Suppressor macrophage treated with lipopolysaccharide for 4 hours (primary cell): Measurements from ENCODE around the gene RGMB.

Experiments used
- DNase-seq: peaks from one replicate; pipeline ENCODE4 v3.0.0-alpha.2; 2020

The RGMB gene

GRCh38 chr5:98836175-98836574 lies 62.7 kb downstream of the RGMB start:
- no peak for DNase-seq

GRCh38 chr5:98839469-98840383 lies 66.3 kb downstream of the RGMB start:
- DNase-seq, result peak; percentile 2

GRCh38 chr5:98840946-98841345 lies 67.5 kb downstream of the RGMB start:
- no peak for DNase-seq

DNA sequence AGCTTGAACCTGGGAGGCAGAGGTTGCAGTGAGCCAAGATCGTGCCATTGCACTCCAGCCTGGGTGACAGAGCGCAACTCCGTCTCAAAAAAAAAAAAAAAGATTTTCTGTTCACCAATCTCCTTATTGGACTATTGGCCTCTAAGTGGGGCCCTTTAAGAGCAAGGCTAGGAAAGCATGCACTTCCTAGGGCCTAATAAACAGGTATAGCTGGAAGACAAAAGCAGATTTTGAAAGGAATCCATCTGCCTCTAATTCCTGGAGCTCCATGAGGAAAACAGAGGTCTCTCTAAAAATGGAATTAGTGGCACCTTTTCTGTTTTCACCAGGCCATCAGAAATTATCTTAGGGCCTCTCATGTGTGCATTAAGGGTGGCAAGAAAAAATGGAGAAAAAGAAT lies 70.0 kb downstream of the RGMB start:
- DNase-seq, result no peak

DNA sequence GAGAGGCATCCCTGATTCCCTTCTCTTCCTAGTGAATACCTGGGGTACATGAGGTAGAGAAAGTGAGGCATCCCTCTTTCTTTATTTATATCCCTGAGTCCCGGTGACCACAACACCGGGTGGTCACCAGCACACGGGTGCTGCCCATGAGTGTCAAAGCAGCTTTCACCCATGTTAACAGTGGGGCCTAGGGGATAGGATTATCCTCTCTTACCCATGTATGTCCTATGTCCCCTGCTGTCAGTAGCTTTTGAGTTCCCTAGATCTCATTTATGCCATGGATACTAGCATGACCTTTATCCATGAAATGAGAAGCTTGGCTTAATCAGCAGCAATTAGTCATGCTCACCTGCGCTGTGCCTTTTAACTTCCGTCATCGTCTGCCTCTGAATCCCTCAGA lies 71.4 kb downstream of the RGMB start:
- DNase-seq, result no peak

GRCh38 chr5:98845878-98846277 lies 72.4 kb downstream of the RGMB start:
- DNase-seq, result no peak
